NCI-H345 (cell line): Measurements from ENCODE around the gene DAPK2.
"Not testable (repeated sequence)": the region's sequence is repeated elsewhere in the genome, so short reads cannot be mapped to it uniquely, and the experiment has no call there.

Experiments
- DNase-seq: peaks from one replicate; lab custom pipeline; 2025; lab: John Stamatoyannopoulos, UW

DAPK2 gene

DNA sequence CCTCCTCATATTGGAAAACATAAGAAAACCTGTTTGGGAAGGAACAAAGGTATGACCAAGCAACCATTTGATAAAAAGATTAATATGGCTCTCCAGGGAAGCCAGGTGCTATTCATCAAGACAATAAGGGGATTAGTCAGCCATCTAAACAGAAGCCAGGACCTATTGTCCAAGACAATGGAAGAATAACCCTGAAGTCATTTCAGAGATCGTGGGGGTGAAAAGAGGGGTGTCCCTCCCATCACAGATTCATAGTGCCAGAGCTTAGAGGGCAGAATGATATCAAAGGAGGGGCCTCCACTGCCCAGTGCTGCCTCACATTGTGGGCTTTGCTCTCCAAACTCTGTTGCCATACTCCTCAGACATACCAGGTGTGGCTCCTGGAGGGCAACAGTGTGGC is 73.5 kb downstream of the DAPK2 start:
- DNase-seq = no peak

DNA sequence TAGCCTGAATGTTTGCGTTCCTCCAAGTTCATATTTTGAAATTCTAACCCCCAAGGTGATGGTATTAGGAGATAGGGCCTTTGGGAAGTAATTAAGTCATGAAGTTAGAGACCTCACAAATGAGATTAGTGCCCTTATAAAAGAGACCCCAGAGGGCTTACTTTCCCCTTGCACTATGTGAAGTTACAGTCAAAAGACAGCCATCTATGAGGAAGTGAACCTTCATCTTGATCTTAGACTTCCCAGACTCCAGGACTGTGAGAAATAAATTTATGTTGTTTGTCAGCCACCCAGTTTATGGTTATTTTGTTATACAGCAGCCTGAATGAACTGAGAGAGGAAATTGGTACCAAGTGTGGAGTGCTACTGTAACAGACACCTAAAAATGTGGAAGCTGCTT is 74.4 kb downstream of the DAPK2 start:
- DNase-seq = no peak

- no peak for DNase-seq
These were observed 74.9 kb downstream of the DAPK2 start for GRCh38 chr15:63971427-63971805.

DNA sequence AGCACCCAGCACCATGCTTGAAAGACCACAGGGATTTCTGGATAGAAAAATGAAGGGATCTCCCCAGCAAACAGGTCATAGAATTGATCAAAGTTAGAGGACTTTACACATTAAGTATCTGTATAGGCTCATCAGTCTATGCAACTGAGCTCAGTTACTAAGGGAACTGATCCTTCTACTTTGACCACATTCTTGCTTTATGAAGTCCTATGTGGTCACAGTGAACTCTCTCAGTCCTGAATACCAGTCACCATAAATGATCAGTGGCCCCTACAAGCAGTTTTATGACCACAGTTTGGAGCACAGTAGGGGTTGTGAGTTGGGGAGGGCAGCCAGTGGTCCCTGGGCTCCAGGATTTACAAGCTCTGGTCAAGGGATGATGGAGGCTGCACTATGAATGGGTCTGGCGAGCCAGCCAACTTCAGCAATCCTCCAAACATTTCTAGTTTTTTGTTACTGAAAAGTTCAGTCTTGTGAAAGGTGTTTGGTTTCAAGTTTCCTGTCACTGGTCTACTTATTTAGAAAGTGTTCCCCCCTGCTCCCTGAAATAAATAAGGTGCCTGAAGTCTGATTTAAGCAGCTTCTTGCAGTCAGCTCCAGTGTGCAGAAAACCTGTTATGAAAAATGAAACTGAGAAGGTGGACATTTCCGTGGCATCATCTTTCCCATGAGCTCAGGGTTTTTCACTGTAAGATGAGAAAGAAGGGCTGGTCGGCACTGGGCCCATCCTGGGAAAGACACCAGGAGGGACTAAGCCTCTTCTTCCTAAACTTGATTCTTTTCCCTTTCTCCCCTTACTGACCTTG is 75.5 kb downstream of the DAPK2 start:
- no peak for DNase-seq

DNA sequence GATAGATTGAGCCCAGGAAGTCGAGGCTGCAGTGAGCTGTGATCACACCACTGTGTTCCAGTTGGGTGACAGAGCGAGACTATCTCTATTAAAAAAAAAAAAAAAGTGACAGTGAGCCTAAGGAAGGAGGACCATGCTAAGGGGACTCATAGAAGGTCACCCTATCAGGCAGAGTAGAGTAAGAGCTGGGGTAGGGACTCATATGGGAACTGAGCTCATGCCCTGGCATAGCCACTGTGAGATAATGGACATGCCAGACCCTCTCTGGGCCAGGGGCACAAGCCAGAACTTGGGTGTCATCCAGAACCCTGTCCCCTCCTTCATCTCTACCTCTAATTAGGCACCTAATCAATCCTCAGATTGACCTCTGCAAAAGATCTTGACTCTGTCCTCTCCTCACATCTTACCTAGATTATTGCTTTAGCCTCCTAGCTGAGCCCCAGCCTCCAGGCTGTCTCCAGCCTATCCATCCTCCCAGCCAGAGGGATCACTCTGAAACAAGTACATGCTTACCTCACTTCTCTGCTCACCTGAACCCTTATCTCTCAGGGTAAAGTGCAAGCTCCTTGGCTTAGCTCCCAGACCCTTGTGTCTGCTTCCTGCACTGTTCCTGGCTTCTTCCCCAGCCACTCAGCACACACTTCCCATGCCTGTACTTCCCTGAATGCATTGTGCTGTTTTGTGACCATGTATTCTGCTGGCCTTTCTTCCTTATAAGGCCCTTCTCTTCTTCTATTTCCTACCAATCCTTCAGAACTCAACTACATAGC is 76.4 kb downstream of the DAPK2 start:
- no peak for DNase-seq

GRCh38 chr15:63968700-63969099 is 77.6 kb downstream of the DAPK2 start:
- DNase-seq = no peak

DNA sequence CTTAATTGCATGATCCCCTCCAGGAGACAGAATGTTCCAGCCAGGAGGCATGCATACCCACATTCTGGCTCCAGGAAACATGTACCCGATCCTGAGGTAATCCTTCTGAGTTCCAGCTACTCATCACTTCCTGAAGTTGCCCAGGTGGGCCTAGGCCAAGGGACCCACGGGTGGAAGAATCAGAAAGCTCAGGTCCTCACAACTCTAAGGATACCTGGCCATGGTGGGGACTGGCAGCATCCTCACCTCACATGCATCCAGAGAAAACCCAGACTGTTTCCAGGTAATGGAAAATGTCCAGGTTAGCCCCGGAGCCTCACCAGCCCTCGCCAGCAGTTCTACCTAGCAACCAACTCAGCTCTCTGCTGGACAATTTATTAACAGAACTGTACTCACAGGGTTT is 78.2 kb downstream of the DAPK2 start:
- no peak for DNase-seq

- no peak for DNase-seq
These were observed 78.7 kb downstream of the DAPK2 start for GRCh38 chr15:63967616-63968015.

DNA sequence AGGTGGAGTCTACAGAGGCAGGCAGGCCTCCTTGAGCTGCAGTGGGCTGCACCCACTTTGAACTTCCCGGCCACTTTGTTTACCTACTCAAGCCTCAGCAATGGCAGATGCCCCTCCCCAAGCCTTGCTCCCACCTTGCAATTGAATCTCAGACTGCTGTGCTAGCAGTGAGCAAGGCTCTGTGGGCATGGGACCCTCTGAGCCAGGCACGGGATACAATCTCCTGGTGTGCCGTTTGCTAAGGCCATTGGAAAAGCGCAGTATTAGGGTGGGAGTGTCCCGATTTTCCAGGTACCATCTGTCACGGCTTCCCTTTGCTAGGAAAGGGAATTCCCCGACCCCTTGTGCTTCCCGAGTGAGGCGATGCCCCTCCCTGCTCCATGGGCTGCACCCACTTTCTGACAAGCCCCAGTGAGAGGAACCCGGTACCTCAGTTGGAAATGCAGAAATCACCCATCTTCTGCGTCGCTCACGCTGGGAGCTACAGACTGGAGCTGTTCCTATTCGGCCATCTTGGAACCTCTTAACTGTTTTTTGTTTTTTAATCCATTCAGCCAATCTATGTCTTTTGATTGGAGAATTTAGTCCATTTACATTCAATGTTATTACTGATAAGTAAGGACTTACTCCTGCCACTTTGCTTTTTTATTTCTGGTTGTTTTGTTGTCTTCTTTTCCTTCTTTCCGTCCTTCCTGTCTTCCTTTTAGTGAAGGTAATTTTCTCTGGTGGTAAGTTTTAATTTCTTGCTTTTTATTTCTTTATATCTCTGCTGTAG is 83.2 kb downstream of the DAPK2 start:
- not testable (repeated sequence) for DNase-seq

DNA sequence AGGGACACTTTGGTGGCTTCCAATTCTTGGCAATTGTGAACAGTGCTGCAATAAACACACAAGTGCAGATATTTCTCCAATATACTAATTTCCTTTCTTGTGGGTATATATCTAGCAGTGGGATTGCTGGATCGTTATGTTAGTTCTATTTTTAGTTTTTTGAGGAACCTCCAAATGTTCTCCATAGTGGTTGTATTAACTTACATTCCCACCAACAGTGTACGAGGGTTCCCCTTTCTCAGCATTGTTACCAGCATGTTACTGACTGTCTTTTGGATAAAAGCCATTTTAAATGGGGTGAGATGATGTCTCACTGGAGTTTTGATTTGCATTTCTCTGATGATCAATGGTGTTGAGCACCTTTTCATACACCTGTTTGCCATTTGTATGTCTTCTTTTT is 92.8 kb downstream of the DAPK2 start:
- DNase-seq = no peak

GRCh38 chr15:63950911-63951481 is 95.3 kb downstream of the DAPK2 start:
- no peak for DNase-seq

DNA sequence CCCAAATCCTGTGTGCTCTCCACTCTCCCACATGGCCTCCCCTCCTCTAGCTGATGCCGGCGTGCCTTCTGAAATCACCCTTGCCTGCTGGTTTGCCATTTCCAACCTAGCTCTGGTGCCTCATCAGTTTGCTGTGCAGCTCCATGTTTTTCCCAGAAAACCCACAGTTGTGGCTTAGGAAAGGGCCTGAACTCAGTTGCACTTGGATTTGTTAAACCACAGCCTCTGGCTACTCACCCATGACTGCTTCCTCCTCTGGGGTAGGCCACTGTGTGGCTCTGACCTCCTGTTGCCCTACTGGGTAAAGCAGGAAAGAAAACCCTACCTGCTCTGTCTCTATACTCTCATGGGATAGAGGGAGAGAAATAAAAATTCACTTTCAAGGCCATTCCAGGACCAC is 97.3 kb downstream of the DAPK2 start:
- DNase-seq = no peak

DNA sequence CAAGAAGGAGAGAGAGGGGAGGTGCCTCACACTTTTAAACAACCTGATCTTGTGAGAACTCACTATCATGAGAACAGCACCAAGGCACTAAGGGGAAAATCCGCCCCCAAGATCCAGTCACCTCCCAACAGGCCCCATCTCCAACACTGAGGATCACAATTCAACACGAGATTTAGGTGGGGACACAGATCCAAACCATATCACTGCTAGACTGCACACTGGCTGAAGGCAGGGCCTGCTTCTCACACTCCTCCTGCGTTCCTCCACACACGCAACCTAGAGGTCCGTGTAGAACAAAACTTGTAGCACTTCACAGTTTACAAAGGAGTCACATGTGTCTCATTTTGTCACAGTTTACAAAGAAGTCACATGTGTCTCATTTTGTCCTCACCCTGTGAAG is 97.8 kb downstream of the DAPK2 start:
- DNase-seq = no peak

DNA sequence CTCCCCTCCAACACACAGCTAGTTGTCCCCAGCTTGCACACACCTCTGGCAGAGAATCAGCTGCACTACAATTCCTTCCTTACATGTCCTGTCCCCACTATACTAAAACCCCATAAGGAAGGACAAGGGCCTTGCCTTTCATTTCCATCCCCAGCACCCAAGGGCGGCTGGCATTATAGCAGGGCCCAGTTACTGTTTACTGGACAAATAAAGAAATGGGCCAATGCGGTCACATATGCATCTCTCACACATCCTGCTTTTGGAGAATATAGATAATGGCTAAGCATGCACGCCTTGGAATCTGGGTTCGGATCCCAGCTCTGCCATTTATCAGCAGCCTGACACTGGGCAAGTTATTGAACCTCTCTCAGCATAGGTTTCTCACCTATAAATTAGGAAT is 99.1 kb downstream of the DAPK2 start:
- DNase-seq = no peak

- DNase-seq = no peak
These were observed 99.7 kb downstream of the DAPK2 start for GRCh38 chr15:63946524-63947065.

GRCh38 chr15:63945838-63946298 is 100.4 kb downstream of the DAPK2 start:
- no peak for DNase-seq

DNA sequence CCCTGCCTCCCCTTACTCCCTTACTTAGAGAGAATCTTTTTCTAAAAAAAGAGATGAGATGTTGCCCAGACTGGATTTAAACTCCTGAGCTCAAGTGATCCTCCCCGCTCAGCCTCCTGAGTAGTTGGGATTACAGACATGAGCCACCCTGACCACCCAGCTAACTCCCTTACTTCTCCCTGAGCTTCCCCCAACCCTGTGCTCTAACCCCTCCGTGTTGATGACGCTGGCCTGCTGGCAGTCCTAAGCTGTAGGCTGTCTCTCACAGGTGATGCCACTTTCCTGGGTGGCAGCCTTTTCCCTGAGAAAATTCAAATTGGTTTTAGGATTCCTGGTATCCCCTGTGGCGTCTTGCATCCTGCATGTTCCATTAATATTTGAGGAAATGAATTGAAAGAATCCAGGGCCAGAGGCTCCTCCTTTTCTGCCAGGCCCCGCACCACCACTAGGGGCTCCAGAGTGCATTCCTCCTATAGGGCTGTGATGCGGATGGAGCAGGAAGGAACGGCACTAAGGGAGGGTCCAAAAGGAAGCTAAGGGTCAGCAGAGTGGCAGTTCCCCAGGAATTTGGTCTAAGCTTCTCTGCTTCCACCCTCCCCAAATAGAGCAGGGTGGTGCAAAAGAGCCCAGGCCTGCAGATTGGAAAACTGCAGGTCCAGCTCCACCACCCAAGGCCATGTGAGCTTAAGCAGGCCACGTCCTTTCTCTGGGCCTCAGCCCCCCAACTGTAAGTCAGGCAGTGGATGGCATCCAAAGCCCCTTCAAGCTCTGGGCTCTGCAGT is 101.1 kb downstream of the DAPK2 start:
- DNase-seq = no peak

DNA sequence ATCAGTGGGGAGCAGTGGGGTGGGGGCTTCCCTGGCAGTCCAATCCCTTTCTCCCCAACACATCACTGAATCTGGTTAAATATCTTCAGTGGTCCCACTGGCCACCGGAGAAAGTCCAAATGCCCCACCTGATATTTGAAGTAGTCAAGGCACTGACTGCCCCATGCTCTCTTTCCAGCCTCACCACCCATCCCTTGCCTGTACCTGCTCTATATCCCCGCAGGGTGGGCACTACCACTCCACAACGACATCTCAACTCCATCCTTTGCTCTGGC is 101.7 kb downstream of the DAPK2 start:
- no peak for DNase-seq

- DNase-seq = no peak
These were observed 102.2 kb downstream of the DAPK2 start for GRCh38 chr15:63943829-63944680.
